Small intestine (tissue), 7 donors: ENCODE data around the gene AKAP4. TPM values are rescaled to one million over a fixed set of nuclear protein-coding genes. Genes with fewer than 3 reads are reported as not detected.

Experiments
- DNase-seq, 2 donors: peaks; one replicate each; pipeline versions ENCODE4 v3.0.0 to v3.0.0-alpha.2; 2013
- FAIRE-seq: peaks from 2 replicates; lab custom pipeline; 2012; peaks lifted over from hg19 to GRCh38; lab: Jason Lieb, UNC
- H3K27ac ChIP-seq, 3 donors: one replicate each; pipeline ENCODE4 v1.5.1; 2013; ENCODE audit warnings: low read length in 2 of 3, mild to moderate bottlenecking in 2 of 3, control low read depth in 1 of 3, inconsistent platforms in 1 of 3, low read depth in 1 of 3, moderate library complexity in 1 of 3
- H3K27me3 ChIP-seq, 3 donors: one replicate each; pipeline ENCODE4 v1.6.1; 2013; ENCODE audit warnings: low read length in 3 of 3, inconsistent platforms in 1 of 3; ENCODE audit not compliant: control insufficient read depth in 3 of 3, insufficient read depth in 3 of 3
- H3K36me3 ChIP-seq, 3 donors: one replicate each; pipeline ENCODE4 v1.6.1; 2013; ENCODE audit warnings: low read length in 3 of 3, inconsistent platforms in 1 of 3, low read depth in 1 of 3, mild to moderate bottlenecking in 1 of 3, moderate library complexity in 1 of 3; ENCODE audit not compliant: control insufficient read depth in 3 of 3, insufficient read depth in 2 of 3
- H3K4me1 ChIP-seq, 3 donors: one replicate each; pipeline ENCODE4 v1.6.1; 2013; ENCODE audit warnings: low read length in 2 of 3, inconsistent platforms in 1 of 3, low read depth in 1 of 3, mild to moderate bottlenecking in 1 of 3, moderate library complexity in 1 of 3; ENCODE audit not compliant: control insufficient read depth in 3 of 3, insufficient read depth in 2 of 3
- H3K4me3 ChIP-seq, 3 donors: one replicate each; pipeline ENCODE4 v1.5.1; 2013; ENCODE audit warnings: low read length in 3 of 3, control low read depth in 1 of 3, inconsistent platforms in 1 of 3, low read depth in 1 of 3, mild to moderate bottlenecking in 1 of 3, moderate library complexity in 1 of 3
- H3K9me3 ChIP-seq, 2 donors: one replicate each; pipeline ENCODE4 v1.6.1; 2013; ENCODE audit warnings: low read depth in 1 of 2, low read length in 1 of 2; ENCODE audit not compliant: control insufficient read depth in 2 of 2, insufficient read depth in 1 of 2
- WGBS, 3 donors: extraction: QIAGEN DNeasy Blood & Tissue Kit; methylation state at CpG; one replicate each; pipeline ENCODE4 v1.1.7; 2013; 5-methylcytosine and 5-hydroxymethylcytosine counted together
- polyA plus RNA-seq, 4 donors: library from polyadenylated mRNA; stranded (reverse) in 3 of 4; unstranded in 1 of 4; fragments of 200-250 nt in 3 of 4; fragments of 120-200 nt in 1 of 4; gene quantifications; one replicate each; pipeline versions ENCODE4 v1.2.1 to v1.2.3, GENCODE V29; 2013
- donor health status: healthy with polysubstance abuse.
- donor health status: control.
- donor health status: control.
- donor health status: Bipolar disorder and iron deficiency.
- donor health status: healthy.

Gene AKAP4
- polyA plus RNA-seq, 4 donors, result 0.16 TPM; not detected in 3

- no peaks in the 10 kb centered on the region for H3K36me3 ChIP-seq
- FAIRE-seq (no peak), DNase-seq (peak in 1 of 2 donors; percentile 36)
- peaks cover 0 to 24% (median 0%) of the 10 kb centered on the region in 3 donors for H3K4me1 ChIP-seq
- H3K9me3 ChIP-seq, result peaks cover 0 to 12% of the 10 kb centered on the region in 2 donors
- no peak overlapping the region for H3K4me3 ChIP-seq
- no peaks in the 10 kb centered on the region for H3K27me3 ChIP-seq
- peak overlapping the region in 1 of 3 donors; percentile 64 for H3K27ac ChIP-seq
- WGBS, 3 donors, result 27 to 43% (median 34%) methylated on average over 4 of the region's 4 CpGs
These were observed 43.2 kb downstream of the AKAP4 start for GRCh38 chrX:50157545-50158135.

DNA sequence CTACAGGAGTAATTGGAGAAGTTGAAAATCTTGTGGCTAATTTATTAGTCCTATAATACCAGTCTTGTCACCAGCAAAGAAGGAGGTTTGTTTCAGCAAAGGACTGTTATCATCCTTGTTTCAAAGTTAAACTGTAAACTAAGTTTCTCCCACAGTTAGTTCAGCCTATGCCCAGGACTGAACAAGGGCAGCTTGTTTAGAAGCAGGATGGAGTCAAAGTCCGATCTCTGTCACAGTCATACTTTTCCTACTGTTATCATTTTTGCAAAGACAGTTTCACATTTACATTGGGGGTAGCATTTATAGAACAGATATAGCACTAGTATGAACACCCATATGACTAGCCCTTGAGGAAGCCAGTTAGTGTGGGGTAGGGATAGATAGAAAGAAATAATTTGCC is 46.4 kb downstream of the AKAP4 start:
- Histone ChIP-seq H3K9me3 (peaks cover 0 to 17% of the 10 kb centered on the region in 2 donors), H3K27me3 (no peaks in the 10 kb centered on the region), H3K36me3 (peaks cover 0 to 1% (median 0%) of the 10 kb centered on the region in 3 donors), H3K4me3 (no peak overlapping the region), H3K27ac (peak overlapping the region in 1 of 3 donors; percentile 84), H3K4me1 (peaks cover 0 to 24% (median 0%) of the 10 kb centered on the region in 3 donors)
- 6 to 56% (median 33%) methylated on average over 1 of the region's 1 CpG for WGBS, 3 donors
- DNase-seq (peak; percentile 77 to 79), FAIRE-seq (no peak)

- Histone ChIP-seq H3K27ac (no peak overlapping the region), H3K4me1 (peaks cover 0 to 24% (median 0%) of the 10 kb centered on the region in 3 donors), H3K36me3 (peaks cover 0 to 1% (median 0%) of the 10 kb centered on the region in 3 donors), H3K9me3 (peaks cover 0 to 17% of the 10 kb centered on the region in 2 donors), H3K27me3 (no peaks in the 10 kb centered on the region), H3K4me3 (no peak overlapping the region)
- 35 to 76% (median 54%) methylated on average over 2 of the region's 2 CpGs for WGBS, 3 donors
- DNase-seq, result peak; percentile 4 to 43
- FAIRE-seq, result no peak
These were observed 48.4 kb downstream of the AKAP4 start for GRCh38 chrX:50152456-50152855.

DNA sequence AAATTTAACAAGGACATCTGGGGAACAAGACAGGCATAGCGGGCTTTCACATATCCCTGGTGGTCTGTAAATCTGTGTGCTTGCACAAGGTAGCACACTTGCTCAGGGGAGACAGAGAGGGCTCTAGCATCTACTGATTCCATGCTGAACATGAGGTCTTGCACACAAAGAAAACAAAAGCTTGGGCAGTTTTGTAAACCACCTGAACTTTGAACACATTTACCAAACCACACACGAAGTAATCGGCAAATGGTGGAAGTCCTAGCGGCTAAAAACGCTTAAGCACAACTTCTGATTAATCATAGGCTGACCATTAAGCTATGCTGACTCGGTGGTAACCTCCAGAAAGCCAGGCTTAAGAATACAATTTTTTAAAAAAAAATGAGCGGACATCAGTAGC is 52.8 kb downstream of the AKAP4 start:
- Histone ChIP-seq H3K27me3 (no peaks in the 10 kb centered on the region), H3K36me3 (peaks cover 0 to 1% (median 0%) of the 10 kb centered on the region in 3 donors), H3K4me3 (no peak overlapping the region), H3K27ac (no peak overlapping the region), H3K9me3 (peaks cover 0 to 5% of the 10 kb centered on the region in 2 donors), H3K4me1 (no peaks in the 10 kb centered on the region)
- FAIRE-seq, result no peak
- DNase-seq, result peak in 1 of 2 donors; percentile 5
- 60 to 82% (median 70%) methylated on average over 7 of the region's 7 CpGs for WGBS, 3 donors

Other genes starting within 250 kb of the AKAP4 start
- under 1 TPM in 3 of 4 donors, not detected in 1; 0.12 to 0.54 (median 0.37) TPM for gene CCNB3, start 3.8 kb upstream of the AKAP4 start, polyA plus RNA-seq